NCI-H510A treated with DMSO at 0.1 percent for 48 hours (cell line): ENCODE results near the gene SARM1.

Experiments used
- DNase-seq: peaks from one replicate; lab custom pipeline; 2025; lab: John Stamatoyannopoulos, UW

The SARM1 gene

GRCh38 chr17:28395968-28396367, 24.5 kb downstream of the SARM1 start:
- no peak for DNase-seq

GRCh38 chr17:28396635-28397239, 25.2 kb downstream of the SARM1 start:
- DNase-seq: no peak

GRCh38 chr17:28397275-28397674, 25.8 kb downstream of the SARM1 start:
- no peak for DNase-seq

DNA sequence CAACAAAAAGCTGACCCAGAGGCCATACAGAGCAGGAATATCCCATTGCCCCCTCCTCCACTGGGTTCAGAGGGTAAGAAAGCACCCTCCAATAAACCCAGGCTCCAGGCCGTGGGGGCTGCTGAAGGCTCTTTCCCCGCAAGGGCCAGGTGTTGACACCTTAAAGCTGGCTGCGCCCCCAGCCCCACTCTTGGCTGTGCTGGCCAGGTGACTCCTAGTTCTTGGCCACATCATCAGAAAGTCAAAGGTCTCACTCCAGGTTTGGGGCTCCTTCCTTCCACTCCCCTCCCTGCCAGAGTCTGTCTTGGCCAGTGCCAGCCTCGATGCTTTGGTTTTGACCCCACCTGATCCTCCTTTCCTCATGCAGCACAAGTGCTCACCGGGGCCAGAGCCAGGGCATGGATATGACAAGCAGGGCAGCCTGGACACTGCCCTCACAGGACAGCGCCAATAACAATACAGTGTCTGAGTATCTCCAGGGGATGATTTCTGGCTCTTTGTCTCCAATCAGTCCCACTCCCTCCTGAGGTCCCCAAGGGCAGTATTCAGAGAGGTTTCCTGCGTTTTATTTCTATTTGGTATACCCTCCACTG, 26.3 kb downstream of the SARM1 start:
- DNase-seq: no peak

- no peak for DNase-seq
Measured at GRCh38 chr17:28398280-28398981, 26.9 kb downstream of the SARM1 start.

DNA sequence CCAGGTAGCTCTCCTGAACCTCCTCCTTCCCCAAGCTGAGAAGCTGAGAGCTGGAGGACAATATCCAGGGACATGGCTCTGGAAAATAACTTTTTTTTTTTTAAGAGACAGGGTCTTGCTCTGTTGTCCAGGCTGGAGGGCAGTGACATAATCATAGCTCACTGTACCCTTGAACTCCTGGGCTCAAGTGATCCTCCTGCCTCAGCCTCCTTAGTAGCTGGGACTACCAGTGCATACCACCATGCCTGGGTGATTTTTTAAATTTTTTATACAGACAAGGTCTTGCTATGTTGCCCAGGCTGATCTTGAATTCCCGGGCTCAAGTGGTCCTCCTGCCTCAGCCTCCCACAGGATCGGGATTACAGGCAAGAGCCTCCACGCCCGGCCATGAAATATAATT, 28.3 kb downstream of the SARM1 start:
- DNase-seq: no peak

GRCh38 chr17:28402224-28402630, 30.7 kb downstream of the SARM1 start:
- peak; percentile 34 for DNase-seq

DNA sequence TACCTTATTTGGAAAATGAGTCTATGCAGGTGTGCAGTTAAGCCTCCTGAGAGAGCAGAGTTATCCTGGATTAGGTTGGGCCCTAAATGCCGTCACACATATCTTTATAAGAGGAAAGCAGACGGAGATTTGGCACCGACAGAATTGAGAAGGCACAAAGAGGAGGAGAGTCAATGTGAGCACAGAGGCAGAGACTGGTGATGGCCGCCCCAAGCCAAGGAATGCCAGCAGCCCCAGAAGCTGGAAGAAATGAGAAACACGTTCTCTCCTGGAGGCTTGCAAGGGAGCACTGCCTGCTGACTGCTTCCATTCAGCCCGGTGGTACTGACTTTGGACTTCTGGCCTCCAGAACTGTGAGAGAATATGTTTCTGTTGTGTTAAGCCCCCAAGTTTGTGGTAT, 31.4 kb downstream of the SARM1 start:
- no peak for DNase-seq

DNA sequence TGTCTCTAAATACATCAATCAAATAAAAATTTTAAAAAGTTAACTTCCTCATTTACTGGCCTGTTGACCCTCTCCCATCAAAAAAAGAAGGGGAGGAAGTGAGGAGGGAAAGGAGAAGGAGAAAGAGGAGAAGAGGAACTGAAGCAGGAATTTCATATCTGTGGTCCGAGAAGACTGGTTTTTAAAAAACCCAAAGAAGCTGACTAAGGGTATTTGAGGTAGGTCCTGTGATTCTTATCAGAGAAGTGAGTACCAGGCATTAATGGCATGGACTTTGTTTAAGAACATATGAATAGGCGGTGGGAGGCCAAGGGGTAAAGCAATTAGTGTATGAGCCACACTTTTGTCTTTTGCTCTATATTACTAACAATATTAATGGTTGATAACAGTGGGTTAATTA, 32.5 kb downstream of the SARM1 start:
- no peak for DNase-seq

GRCh38 chr17:28404461-28404811, 32.9 kb downstream of the SARM1 start:
- DNase-seq: no peak

DNA sequence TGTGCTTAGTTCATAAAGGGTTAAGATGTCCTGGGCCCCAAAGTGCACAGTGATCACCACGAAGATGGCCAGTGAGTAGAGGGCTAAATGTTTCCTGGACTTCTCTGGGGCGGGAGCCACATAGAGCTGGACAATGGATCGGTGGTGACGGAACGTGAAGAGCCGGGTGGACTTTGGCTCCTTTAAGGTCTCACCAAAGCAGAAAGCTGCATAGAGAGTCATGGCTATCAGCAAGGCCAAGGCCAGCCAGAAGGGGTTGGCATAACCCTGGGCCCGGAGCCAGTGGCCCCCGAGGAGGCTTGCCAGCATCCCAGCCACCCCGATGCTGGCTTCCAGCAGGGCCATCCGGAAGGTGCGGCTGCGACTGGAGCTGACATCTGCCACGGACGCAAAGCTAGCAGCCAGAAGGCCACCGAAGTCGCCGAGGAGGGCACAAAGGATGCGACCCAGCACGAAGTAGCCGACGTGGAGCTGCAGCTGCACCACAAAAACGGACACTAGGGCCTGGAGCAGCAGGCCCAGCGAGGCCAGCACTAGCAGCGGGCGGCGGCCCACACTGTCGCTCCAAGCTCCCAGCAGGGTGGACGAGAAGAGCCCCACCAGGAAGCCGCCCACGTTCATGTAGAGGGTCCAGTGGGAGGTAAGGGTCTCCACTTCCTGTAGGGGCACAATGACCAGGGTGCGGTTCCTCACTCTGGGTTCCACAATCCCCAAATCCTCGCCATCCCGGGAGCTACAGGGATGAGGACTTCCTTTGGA, 33.5 kb downstream of the SARM1 start:
- no peak for DNase-seq

DNA sequence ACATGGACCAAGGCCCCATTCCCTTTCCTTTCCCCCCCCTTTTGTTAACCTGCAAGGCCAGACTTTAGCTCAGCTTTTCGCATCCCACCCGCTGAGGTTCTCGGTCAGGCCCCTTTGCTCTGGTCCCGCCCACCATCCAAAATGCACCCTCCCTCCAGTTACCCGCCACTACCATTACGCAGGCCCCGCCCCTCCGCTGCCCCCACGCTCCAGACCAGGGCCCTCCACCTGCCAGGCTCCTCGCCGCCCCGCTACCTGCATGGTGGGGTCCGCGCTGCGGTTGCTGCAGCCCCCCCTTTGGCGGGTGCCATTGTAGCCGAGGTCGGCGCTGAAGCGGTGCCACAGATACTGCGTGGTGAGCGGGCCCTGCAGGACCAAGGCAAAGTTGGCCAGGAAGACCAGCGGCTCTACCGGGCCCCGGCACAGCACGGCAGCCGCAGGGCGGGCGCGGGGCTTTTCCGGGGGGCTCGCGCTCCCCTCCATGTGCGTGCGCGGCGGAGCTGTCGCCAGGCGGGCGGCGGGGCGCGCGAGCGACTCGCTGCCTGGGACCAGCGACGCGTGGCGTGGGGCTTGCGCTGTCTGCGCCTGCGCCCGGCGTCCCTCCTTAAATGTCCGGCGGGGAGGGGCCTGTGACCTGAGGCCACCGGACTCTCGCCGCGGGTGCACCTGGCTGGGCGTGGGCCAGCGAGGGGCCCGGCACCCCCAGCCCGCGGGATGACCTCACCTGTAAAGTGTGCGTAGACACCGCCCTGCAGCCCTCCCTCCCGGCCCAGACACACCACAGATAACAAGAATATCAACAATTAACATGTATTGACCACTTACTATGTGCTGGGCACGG, 34.4 kb downstream of the SARM1 start, which contains the start of gene SLC46A1:
TSS of gene SLC46A1 (minus strand) at position 581 of the 841 bp plus-strand sequence. CDS start at position 483, 98 bp downstream.
- DNase-seq: peak; percentile 62

- no peak for DNase-seq
Measured at GRCh38 chr17:28406473-28406814, 35.0 kb downstream of the SARM1 start.

DNA sequence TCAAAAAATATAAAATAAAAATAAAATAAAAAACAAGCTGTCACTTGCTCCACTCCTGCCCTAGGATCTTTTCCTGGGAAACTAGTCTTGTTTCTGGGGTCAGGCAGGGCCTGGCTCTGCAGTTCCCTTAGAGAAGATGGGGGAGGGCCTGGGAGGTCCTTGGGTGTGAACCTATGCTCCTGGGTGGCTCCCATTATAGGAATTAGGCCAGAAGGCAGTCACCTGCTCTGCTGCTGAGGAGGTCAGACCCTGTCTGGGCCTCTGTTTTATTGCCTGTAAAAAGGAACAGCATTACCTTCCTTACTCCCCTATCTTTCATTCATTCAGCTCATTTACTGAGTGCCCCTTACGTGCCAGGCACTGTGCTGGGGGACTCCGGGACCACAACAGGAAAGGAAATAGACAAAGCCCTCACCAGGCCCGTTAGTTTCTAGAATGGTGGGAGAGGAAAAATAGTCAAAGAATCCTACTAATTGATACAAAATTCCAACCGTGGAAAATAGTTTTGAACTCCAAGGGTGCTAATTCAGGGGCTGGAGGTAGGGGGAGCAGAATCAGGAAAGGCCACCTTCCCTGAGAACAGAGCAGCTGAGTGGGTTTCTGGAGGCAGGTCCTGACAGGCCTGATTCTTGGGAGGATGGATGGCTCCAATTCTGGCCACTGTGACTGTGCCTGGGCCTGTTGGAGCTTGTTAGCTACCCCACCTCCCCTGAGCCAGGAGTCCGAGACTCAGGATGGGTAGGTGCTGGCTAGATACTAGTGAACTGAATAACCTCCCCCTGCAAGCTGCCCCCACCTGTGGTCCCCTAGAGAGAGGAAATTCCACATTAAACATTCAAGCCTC, 35.9 kb downstream of the SARM1 start:
- DNase-seq: peak; percentile 51

- DNase-seq: no peak
Measured at GRCh38 chr17:28407974-28408306, 36.4 kb downstream of the SARM1 start.

DNA sequence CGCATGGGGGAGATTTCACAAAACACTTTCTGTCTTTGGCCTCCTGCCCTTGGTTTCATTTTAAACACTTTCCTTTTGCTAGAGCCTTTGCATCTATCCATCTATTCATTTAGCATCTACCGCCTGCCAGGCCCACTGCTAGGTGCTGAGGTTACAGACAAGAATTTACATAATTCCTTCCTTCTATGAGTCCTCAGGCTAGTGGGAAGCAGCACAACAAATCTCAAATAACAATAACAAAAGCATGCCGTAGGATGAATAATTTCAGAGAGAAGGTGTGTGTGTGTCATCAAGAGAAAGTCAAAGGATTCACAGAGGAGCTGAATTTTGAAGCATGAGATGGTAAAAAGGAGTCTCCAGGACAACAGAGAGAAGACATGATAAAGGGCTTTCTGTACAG, 40.6 kb downstream of the SARM1 start:
- no peak for DNase-seq

DNA sequence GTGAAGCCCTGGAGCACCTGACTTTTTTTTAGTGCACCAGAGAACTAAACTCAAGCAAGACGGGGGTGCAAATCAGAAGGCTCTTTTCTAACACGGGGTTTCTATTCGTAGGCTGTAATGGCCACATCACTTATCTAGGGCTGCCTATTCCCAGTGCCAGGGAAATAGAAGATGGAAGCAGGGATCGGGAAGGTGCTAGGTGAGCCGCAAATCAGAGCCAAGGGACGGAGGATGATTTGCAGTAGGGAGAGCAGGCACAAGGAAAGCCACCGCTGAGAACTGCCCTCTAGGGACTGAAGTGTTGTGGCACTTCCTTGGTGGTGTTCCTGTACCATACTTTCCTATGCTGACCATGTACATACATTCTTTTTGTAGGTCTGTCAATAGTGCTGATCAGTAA, 42.3 kb downstream of the SARM1 start:
- DNase-seq: no peak

- no peak for DNase-seq
Measured at GRCh38 chr17:28415886-28416285, 44.4 kb downstream of the SARM1 start.

DNA sequence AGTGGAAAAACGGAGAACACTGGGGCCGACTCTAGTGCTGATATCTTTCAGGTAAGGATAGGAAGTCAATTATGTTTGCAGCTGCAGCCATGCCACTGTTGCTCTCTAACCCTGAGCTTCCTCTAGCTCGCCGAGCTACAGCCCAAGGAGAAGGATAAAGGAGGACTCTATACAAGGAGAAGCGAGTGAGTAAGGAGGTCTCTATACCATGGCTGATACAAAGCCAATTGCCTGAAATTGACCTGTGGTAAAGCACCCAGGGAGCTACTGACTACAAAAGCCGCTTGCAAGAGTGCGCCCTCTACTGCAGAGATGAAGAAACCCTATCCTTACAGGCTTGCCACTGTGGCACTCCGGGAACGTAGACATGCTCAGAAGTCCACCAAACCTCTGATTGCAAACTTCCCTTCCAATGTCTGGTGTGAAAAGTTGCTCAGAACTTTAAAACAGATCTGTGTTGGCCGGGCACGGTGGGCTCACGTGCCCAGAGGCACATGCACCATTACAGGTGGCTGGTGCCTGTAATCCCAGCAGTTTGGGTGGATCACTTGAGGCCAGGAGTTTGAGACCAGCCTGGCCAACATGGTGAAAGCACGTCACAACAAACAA, 45.3 kb downstream of the SARM1 start:
- DNase-seq: peak; percentile 93

GRCh38 chr17:28421787-28422305, 50.4 kb downstream of the SARM1 start:
- peak; percentile 80 for DNase-seq

- DNase-seq: no peak
Measured at GRCh38 chr17:28425206-28425605, 53.7 kb downstream of the SARM1 start.
